HEK293 (cell line): Measurements from ENCODE around the gene CNKSR3.

ENCODE experiments used
- CTCF ChIP-seq: fragments of 450-650 bp; formaldehyde crosslinking; IDR thresholded peaks from 2 replicates; pipeline ENCODE4 v1.5.1; 2016; ENCODE audit warnings: missing biosample characterization, missing genetic modification characterization
- ZNF175 ChIP-seq: fragments of 450-650 bp; formaldehyde crosslinking; IDR thresholded peaks from 2 replicates; pipeline ENCODE4 v1.5.1; 2016; ENCODE audit warnings: missing biosample characterization, missing genetic modification characterization

GRCh38 chr6:154399097-154399496, 111.4 kb downstream of the CNKSR3 start:
- TF ChIP-seq ZNF175 (no peak), CTCF (tag by site-specific recombination) (no peak)
